ENCODE data around the gene TMPRSS4.
A peak's percentile ranks its signal among the peaks of the same experiment; 100 is the strongest.

The TMPRSS4 gene

DNA sequence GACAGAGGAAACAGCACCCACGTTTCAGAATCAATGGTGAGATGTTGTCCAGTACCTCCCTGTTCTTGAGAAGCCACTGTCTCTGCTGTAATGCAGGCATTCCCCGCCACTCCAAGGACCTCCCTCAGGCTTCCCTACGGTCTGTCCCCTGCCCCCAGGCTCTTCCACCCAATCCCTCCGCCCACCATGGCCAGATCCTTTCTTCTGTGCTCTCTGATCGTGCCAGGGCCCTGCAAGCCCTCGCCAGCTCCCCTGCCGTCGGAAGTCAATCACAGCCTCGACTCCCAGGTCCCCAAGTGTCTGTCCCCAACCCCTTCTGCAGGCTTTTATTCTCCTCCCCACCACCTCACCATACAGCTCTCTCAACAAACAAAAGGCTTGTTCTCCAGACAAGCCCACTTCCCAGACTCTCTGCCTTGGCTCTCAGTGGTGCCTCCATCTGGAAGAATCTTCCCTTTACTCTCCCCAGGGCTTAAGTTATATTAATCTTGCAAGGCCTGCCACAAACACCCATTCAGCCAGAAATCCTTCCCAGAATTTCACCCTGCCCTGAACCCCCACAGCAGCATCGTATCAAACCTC lies 62.1 kb downstream of the TMPRSS4 start:
- no peak for DNase-seq

DNA sequence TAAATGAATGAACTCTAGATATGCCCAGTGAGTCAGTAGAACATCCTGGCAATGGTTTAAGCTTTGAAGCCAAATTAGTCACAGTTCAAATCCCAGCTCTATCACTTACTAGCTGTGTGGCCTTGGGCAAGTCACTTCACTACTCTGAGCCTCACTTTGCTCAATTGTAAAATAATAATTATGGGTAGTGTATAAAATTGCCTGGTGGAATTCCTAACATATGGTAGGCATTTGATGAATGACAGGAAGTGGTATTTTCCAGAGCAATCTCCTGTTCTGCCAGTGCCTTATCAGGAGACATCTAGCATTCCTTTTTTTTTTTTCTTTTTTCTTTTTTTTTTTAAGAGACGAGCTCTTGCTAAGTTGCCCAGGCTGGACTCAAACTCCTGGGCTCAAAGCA lies 62.7 kb downstream of the TMPRSS4 start:
- no peak for DNase-seq

DNA sequence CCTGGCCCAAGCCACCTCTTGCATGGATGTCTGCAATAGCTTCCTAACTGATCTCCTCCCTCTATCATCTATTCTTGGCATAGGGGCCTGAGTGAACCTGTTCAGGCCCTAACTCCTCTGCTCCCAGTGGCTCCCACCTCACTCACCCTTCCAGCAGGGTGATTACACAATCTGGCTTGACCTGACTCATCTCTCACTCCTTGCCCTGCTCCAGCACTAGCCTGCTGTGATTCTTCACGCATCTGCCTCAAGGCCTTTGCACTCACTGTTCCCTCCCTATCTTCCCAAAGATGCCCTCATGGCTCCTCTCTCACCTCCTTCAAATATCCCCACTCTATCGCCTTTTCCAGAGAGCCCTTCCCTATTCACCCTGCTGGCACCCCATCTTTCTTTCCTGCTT lies 65.2 kb downstream of the TMPRSS4 start:
- no peak for DNase-seq

DNA sequence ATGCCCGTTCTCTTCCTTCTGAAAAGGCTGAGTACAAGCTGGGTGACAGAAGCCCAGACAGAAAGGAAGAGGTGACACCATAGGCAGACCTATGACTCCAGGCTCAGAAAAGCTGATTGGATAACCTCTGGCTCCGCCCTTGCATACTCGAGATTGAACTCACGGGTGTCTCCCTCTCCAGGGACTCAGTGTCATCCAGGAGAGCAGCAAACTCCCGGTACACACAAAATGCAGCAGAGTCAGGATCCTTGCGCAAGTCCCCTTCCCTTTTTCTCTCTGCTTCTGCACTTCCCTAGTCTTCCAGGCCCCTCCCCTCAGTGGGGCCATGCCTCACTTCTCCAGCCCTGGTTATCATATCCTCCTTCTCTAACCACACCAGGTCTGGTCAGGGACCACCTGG lies 65.9 kb downstream of the TMPRSS4 start:
- no peak for DNase-seq

DNA sequence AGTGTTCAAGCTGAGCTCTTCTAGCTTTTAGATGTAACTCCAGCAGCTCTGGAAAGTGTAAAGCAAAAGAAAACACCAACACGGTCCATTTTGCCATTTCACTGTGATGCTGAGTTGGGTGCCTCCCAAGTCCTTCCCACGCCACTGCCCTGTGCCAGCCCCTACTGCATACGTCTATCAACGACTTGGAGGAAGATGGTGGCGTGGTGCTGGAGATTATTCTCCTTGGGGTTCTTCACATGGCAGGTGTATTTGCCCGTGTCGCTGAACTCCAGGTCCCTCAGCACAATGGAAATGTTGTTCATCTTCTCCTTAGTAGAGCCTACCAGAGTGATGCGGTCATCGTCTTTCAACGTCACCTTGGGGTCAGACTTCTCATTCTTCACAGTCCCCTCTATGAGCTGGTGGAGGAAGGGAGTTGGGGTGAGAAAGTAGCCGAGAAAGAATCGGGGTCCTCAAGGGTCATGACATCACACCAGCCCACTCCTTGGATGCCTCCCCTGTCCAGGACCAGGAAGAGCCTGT lies 66.8 kb downstream of the TMPRSS4 start:
- no peak for DNase-seq

DNA sequence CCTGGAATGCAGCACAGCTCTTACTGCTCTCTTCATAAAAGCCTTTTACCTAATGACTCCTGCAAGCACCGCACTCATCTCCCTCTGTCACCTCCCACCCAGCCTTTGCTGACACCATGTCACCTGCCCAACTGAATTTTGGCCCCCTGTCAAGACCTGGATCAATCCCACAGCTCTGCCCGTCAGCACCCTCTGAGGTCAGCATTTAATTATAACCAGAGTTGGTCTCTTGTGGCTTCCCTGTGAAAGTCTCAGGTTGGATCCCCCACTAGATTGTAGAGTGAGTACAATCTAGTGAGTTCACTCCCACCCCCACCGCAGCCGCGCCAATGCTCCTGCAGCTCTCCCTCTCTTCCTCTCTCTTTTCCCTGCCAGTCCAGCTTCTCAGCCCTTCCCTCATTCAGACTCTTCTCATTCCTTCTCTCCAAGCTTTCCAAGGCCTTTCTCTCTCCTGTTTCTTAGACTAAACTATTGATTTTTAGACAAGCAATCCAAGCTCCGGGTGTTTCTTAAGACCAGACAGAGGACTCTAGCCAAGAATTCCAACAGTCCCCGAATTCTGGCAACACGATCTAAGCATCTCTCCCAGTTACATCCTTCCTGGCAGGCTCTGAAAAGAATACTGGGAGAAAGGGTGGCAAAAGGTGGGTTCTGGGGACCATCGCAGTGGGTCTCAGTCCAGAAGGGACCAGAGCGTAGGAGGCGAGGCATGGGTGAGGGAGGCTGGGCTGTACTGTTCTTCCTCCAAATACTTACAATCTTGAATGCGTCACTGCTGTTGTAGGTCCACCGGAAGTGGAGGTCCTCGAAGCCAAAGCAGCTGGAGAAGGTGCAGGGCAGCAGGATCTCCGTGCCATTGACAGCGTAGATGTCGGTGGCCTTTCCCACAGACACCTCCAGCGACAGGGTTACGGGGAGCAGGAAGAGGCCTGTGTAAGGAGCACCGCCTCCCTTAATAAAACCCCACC lies 67.7 kb downstream of the TMPRSS4 start:
- DNase-seq: no peak

DNA sequence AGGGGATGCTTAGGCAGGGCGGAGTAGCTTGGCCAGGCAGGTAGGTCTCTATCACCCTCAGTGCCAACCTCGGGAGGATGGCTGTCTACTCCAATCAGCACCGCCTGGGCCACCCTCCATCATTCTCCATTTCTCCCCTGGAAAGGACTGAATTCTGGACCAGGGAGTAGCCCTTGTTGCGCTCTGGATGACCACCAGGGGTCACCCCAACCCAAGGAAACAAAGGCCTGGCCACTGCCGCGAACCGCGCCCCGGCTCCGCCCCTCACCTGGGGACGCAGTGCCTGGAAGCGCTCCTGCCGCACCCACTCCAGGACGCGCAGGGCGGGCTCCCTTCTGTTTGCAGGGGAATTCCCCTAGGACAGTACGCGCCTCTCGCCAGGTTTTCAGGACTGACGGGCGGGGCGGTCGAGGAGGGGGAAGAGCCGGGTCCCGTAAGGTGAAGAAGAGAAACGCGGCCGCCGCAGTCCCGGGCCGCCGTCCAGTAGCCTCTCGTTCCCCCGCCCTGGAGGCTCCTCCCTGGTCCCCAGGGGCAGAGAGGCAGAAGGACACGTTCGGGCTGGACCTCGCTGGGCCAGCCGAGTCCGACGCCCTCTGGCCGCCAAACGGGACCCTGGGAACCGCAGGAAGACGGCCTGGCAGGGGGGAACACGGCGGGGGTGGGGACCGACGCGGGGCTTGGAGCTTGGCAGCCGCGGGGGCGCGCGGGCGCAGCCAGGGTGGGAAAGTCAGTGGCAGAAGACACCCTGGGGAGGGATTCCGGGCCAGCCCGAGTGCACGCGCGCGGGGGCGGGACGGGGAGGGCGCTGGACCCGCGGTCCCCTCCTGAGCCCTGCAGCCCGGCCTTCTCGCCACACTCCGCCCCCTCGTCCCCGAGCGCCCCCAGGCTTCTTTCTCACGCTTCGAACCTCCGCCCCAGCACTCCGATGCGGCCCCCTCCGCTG lies 68.7 kb downstream of the TMPRSS4 start:
- DNase-seq: peak; percentile 66

DNA sequence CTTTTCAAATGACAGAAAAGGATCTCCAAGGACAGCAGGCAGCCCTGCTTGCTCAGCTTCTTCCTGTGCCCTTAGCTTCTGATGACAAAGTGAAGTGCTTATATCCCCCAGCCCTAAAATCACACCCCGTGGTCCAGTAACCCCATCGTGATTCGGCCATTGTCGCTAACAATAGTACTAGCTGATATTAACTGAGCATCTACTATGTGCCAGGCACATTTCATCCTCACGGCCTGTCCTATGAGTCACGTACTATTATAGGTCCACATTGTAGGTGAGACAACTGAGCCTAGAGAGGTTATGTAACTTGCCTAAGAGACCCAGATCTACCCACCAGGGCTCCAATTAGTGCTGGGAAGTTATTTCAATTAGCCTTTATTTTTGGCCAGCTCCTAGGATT lies 69.7 kb downstream of the TMPRSS4 start:
- no peak for DNase-seq

DNA sequence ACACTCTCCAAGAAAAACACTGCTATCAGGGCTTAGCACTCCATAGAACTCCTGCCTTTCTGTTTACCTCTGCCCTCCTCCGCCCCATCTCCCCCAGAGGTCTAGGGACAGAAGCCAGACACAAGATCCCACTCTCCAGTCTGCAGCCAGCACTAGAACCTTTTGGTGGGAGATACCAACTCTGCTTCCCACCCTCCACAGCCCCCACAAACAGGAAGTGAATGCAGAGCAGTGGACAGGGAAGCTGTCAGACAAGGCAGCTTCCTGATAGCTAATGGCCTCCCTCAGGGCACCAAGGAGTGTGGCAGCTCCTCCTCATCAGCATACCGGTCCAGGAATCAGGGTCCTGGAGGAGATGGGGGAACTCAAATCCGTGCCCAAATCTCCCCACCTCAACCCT lies 70.6 kb downstream of the TMPRSS4 start:
- DNase-seq: no peak

DNA sequence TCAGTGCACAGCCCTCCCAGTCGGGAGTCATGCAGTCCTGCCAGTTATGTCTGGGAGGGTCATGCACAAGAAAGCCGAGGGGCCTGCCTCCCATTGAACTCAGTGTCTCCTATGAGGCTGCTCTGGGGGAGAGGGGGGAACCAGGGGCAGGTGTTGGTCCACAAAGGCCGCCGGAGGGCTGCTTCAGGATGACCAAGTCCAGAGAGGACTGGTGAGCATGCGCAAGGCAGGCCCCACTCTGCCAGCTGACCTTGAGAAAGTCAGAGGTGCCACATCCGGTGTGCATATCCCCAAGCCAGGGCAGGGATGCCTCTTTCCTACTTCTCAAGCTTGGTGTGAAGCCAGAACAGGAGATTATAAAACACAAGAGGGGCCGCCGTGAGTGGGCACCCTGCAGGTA lies 71.4 kb downstream of the TMPRSS4 start:
- no peak for DNase-seq

DNA sequence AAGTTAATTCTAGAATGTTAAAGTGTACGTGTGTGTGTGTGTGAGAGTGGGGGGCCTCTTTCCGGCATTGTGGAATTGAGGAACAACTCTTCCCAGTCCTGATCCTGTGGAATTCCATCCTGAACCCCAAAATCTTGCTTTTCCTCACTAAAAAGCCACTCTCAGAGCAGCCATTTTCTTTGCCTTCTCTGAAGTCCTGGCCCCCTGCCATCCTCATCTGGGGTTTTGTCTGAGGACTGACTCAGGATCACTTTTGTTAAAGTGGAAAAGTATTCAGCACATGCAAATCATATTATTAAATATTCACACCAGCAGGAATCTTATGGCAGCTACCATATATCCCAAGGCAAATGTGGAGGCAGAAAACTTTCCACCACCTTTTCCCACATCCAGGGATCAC lies 72.0 kb downstream of the TMPRSS4 start:
- DNase-seq: no peak

DNA sequence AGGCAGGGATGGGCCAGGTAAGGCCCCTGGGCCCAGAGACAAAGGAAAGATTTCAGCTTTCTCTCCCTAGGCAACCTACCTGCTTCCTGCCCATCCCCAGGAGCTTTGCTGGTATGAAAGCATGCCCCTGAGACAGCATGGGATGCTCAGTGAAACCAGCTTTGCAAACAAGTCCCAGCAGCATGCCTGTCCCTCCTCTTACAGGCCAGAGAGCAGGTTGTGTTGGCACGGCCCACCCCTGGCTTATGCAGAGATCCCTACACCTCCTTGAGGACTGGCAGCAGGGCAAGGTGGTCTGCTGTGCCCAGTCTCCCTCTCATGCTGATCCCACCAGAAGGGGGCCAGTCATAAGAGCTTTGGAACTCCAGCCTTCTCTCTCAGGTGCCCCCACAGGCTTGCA lies 72.6 kb downstream of the TMPRSS4 start:
- DNase-seq: no peak

DNA sequence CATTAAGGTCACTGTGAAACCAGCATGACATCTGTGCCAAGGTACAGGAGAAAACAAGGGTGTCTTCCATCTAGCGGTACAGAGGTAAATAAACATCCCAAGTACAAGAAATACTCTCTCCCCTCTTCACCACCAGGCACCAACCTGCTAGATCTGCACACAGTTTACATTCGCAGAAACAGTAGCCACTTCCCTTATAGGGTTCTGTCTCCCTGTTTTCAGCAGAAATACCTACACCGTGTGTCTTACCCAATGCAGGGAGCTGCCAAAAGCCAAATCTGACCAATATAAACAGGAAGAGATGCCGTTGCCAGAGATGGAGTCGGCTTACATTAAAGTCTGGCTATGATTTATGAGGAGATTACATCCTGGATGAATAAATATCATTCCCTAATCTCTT lies 74.6 kb downstream of the TMPRSS4 start:
- DNase-seq: no peak

DNA sequence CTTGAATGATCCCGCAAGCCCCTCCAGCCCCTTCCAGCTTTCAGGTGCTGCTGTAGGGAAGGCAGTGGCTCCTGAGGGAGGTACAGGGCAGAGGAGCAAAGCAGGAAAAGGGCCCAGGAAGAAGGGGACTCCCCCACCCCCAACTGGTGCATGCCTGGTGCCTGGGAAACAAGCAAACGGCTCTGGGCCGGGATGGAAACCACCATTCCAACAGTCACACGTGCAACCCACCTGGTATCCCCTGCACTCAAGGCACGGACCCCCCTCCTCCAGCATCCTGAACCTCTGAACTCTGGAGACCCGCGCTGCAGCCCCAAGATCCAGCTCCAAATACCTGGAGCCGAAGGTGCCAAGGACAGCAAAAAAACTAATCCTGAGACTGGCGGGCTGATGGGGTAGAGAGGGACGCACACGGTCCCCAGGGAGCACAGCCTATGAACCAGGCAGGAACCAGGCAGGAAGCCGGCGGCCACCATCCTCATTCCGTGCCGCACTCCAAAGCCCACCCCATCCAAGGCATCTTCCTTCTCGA lies 75.2 kb downstream of the TMPRSS4 start:
- no peak for DNase-seq

DNA sequence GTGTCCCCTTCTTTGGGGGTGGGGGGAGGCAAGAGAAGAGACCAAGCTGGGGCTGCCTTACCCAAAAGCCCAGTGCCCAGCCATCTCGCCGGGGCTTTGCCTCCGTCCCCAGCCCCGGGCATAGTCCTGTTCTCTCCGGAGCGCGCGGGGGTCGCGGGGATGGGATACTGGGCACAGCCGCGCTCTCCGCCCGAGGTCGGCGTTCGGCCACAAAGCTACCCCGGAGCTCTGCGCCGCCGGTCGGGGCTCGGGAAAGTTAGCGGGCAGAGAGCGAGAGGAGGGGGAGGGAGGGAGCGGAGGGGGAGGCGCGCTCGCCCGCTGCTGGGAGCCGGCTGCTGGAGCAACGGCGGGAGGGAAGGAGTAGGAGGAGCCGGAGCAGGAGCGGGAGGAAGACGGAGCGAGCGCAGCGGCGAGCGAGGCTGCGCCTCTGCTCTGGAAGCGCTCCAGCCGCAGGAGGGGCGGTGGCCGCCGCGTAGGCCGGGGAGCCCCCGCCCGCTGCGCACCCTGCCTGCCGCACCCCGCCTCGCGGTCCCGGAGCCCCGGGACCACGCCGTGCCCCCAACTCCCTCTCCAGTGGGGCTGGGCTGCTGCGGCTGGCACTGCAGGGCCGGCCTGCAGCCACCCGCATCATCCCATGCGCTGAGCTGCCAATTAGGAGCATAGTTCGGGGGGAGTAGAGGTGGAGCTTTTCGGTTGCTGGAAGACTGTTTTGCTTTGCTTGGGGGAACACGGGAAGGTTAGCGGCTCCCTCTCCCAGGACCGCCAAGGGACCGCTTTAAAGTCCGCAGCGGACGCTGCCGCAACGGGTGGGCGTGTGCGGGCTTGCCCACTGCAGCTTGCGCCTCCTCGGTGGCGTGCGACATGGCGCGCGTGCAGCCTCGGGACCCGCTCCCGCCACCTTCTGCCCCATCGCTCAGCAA lies 75.9 kb downstream of the TMPRSS4 start, which contains the start of gene SCN4B:
SCN4B (minus strand) TSS at position 272 of the 920 bp plus-strand sequence; CDS start at position 122, 150 bp downstream.
- DNase-seq: no peak

DNA sequence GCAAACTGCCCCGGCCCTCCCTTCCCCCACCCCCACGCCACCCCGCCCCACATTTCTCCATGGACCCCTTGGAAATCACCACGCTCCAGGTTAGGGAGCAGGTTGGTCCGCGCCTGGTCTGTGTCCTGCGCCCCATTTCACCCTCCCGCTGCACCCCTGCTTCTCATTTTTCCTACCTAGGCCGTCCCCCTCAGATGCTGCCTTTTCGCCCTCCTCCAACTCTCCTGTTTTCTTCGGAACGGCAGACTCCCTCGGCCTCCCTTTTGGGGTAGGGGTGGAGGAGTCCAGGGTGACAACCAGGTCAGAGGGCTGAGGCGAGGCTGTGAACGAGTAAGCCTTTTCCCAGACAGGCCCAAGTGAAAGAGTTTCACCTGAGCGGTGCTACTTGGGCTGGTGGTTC lies 76.6 kb downstream of the TMPRSS4 start:
- no peak for DNase-seq

DNA sequence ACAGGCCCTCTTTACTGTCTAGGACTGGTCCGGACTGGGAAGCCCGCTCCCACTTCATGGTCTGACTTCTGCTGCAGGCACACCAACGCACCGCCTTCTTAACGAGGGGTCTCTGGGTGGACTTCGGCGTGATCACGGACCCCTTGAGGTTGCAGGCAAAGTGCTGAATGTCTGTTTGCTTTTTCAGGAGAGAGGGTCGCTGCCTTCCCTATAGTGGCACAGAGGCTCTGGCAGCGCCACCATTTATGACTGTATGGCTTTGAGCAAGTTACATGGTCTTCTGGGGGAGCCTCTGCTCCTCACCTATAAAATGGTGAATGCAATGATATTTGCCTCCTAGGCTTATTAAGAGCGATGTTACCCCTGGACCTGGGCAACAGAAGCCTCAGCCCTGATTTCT lies 77.1 kb downstream of the TMPRSS4 start:
- DNase-seq: no peak

DNA sequence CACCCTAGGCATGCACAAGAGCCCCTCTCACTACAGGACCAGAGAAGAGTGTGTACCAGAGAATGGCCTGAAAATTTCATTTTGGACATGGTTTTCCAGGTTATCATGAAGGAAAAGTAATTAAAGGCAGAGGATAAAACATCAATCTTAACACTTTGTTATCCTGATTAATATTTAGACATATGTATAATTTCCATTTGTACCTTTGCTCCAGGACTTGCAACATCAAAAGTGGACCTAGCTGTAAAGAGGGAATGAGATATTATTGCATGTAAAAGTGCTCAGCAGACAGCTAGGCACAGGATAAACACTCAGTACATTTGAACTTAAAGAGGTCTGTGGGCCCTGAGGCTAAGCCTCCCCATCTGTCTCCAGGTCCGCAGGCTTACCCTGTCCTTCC lies 77.8 kb downstream of the TMPRSS4 start:
- no peak for DNase-seq

DNA sequence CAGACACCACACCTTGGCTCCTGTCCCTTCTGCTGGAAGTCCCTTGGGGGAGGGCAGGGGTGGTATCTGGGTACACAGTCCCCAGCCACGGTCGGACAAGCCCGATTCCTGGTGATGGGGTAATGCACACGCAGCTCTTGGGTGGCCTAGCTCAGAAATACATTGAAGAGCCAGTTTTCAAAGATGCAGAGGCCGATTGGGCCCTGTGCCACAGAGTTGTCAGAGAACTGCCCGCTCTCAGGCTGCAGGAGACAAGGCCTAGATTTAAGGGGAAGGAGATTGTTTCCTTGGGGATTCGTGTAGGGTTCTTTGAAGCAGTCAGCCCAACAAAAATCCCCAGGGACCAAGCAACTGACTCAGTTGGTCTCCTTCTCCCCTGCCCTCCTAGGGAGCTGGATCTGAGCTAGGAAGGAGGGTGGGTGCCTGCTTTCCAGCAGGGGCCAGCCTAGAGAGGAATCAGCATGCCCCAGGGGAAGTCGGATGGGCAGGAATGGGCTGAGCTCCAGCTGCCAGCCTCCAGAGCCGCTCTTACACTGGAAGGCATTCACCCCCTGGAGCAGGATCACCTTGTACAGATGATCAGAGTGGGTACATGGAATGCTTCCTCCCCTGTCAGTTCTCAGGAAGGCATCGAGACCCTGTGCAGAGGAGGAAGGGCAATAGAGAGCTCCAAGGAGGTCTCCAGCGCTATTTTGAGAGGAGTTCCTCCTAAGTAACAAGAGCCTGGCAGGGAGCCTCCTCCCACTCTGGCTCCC lies 79.1 kb downstream of the TMPRSS4 start:
- no peak for DNase-seq

DNA sequence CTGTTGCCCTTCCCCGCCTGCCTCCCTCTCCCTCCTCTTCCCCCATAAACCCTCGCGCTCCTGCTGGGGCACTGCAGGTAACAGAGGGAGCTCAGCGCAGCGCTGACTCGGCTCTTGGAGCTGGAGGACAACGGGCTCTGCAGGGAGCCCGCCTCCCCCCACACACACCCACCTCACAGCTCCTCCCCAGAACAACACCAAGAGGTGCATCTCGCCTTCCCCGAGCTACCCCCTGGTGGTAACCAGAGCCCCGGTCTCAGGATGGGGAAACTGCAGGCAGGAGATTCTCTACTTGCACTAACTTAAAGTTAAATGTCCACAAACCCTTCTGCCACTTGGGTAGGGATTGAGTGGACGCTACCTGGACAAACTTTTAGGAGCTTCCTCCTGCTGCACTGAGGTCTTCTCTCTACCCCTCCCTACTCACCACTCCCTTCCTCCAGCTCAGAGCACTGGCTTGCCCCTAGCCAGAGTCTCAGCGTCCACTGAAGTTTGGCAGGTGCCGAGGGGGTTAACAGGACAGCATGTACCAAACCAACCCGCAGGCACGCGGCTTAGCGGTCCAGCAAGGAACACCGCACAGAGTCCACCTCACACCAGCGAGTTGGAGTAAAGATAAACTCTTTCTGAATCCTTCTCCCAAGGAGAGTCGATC lies 79.8 kb downstream of the TMPRSS4 start:
- DNase-seq: no peak

Measured in hematopoietic multipotent progenitor cell treated with erythropoietin and hydrocortisone succinate and interleukin-3 and kit ligand, for 8 days (in vitro differentiated cells).